UCSD-AML1 (cell line): ENCODE results near the gene SLC22A17.

ENCODE experiments used
- DNase-seq: peaks from one replicate; lab custom pipeline; 2025; ENCODE audit not compliant: unreplicated experiment; lab: John Stamatoyannopoulos, UW

Gene SLC22A17

DNA sequence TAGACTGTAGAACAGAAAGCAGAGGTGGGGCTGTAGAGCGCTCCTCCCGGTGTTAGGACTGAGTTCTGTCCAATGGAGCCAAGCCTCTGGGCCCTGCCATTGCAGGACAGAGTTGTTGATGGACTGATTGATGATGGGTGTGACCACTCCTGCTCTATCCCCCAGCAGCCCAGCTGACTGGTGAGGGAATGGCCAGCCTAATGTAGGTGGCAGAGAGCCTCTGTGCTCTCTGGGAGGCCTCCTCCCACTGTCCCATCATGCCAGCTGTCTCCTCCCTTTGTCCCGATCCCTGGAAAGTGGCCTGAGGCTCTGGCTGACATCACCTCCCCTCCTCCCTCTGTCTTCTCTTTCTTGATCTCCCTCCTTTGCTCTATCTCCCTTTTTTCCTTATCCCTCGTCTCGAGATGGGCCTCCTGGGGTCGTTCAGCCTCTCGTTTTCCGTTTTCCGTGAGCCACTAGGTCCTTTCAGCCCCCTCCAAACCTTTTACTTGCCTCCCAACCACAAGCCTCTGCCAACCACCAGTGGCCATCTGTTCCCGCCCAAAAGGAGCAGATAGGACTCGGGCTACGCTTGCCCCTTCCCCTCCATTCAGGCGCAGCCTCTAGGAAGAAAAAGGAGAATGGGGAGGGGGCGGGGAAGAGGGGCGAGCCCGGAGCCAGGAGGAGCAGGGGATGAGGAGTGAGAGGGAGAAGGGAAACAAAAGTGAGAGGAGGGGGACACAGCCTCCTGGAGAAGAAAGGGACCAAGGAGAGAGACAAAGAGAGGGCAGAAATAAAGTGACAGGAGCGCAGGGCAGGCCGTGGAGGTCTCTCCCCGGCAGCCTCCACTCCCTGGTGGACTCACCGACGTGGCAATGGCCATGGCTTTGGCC, 11.7 kb upstream of the SLC22A17 start:
- no peak for DNase-seq

GRCh38 chr14:23362200-23362599, 9.5 kb upstream of the SLC22A17 start:
- DNase-seq: no peak

DNA sequence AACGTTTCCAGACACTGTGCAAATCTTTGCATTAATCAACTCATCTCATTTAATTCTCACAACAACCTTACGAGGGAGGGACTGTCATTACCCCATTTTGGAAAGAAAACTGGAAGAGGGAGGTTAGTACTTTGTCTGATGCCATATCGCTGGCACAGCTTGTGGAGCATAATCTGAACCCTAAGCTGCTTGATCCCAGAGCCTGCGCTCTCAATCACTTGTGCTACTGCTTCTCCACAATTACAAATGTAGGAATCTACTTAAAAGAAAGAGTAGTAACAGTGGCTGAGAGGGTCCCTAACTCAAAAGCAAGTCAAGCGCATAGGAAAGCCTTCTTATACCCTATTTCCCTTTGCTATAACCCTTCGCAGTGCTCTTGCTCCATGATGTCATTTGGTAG, 9.1 kb upstream of the SLC22A17 start:
- DNase-seq: no peak

- DNase-seq: no peak
Observed at GRCh38 chr14:23361320-23361719, 8.6 kb upstream of the SLC22A17 start.

- DNase-seq: no peak
Observed at GRCh38 chr14:23360496-23360895, 7.8 kb upstream of the SLC22A17 start.

- DNase-seq: no peak
Observed at GRCh38 chr14:23359722-23360447, 7.2 kb upstream of the SLC22A17 start.

- DNase-seq: no peak
Observed at GRCh38 chr14:23359167-23359626, 6.5 kb upstream of the SLC22A17 start.

- no peak for DNase-seq
Observed at GRCh38 chr14:23358553-23359166, 6.0 kb upstream of the SLC22A17 start.

DNA sequence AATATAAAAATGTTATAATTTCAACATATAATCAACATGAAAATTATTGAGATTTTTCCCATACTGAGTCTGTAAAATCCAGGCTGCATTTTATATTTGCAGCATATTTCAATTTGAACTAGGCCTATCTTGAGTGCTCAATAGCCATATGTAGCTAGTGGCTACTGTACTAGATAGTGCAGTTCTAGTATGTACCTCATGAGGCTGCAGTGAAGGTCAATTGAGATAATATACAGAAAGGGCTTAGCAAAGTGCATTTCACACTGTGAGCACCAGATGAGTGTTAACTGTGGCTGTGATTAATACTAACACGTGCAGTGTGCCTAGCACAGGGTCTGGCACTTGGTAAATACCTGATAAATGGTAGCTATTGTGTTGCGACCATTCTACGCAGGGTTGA, 5.4 kb upstream of the SLC22A17 start:
- no peak for DNase-seq

DNA sequence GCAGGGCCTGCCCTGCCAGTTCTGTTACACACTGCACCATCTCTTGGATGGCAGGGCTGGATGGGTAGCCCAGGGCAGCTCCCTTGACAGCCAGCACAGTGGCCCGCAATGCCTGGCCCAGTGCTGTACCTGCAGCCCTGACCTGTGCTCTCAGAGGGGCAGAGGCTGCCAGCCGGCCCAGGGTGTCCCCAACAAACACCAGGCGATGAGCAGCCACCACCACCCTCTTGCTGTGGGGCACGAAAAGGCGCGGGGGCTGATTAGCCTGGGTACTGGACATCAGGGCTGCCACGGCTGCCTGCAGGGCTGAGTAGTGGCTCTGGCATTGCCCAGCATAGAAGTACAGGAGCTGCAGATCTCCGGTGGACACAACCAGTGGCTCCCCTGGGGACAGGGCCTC, 4.6 kb upstream of the SLC22A17 start:
- DNase-seq: no peak

GRCh38 chr14:23356662-23357061, 4.0 kb upstream of the SLC22A17 start:
- no peak for DNase-seq

DNA sequence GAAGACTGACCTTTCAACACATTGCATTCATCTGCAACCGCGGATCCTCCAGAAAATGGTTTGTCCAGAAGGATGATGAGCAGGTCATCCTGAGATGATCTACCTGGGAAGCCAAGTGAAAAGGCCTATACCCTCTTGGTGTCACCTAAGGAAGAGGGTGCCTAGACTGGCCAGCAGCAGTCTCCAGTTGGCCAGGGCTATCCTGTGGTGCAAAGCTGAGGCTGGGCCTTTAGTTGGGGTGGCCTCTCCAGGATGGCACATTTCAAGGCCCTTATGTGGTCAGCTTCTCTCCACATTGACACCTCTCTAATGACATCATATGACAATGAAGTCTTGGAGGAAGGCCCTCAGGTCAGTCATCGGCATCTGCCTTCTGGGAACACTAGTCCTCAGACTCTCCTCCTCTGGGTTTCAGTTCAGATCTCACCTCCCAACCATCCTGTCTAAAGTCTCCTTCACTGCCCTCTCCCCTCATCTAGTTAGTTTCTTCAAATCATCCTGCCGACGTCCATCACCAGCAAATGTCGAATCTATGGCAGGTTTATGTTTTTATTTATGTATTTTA, 3.3 kb upstream of the SLC22A17 start:
- no peak for DNase-seq

- no peak for DNase-seq
Observed at GRCh38 chr14:23354990-23355389, 2.3 kb upstream of the SLC22A17 start.

DNA sequence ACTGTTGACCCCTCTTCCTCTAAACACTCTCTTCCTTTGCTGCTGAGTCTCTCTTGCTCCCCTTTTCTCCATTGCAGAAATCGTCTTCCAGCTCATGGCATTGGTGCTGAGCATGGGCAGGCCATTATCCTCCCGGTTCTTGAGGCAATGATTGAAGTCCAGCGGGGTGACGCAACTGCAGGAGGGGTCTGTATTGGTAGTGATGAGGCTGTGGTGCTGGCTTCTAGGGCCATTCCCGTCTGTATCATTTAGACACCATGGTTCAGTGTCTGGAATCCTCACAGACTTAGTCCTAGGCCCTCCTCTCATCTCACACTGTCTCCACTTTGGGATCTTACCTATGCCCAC, 720 bp upstream of the SLC22A17 start:
- no peak for DNase-seq

DNA sequence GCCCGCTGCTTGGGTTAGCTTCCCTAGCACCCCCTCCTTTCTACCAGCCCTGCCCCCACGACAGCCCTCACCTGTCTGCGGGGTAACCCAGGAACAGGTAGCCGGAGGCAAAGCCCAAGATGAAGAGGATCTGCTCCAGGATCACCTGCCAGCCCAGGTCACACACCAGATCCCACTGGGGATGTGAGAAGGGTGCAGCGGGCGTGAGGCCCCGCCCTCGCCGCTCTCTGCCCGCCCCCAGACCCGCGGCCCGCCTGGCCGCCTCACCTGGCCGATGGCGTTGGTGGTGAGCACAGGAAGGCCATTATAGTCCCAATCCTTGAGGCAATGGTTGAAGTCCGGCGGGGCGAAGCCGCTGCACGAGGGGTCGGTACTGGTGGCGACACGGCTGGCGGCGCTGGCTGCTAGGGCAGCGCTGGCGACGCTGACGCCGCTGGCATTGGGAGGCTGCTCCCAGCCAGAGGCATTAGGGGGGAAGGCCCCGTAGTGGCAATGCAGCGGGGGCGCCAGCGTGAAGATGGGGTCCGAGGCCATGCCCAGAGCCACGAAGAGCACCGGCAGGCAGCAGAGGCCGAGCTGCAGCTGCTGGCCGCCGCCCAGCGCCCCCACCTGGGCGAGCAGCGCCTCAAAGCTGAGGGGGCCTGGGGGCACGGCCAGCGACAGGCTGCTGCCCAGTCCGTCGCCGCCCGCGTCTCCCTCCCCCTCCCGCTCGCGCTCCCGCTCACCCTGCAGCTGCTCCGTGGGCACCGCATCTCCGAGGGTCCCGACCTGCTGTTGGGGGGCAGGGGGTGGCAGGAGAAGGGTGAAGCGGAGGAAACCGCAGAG, 794 bp downstream of the SLC22A17 start:
- DNase-seq: no peak

DNA sequence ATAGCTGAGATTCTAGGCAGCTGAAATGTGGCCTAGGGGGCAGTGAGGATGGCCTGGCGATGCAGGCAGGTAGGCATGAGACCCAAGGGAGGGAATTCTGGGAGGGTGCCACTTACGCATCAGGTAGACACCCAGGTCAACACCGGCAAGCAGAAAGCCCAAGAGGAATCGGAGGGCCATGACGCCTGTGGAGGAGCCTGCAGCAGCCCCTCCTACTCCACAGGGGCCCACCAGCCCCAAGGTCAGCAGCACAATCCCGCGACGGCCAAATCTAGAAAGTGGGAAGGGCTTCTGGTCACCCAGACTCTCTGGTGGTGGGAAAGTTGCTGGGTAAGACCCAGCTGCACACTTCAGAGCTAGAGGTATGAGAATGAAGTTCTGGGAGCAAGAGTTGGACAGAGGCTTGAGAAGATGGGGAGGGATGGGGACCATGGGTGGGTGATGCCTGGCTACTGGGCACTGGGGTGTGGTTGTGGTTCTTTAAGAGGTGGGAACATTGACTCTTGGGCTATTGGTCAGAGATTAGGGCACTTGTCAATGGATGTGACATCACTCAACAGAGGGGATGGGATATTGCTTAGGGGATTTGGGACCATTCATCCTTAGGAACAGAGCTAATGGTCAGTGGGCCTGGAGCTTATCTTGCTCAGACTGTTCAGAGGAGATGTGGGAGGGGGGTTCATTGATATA, 3.4 kb downstream of the SLC22A17 start:
- DNase-seq: no peak

DNA sequence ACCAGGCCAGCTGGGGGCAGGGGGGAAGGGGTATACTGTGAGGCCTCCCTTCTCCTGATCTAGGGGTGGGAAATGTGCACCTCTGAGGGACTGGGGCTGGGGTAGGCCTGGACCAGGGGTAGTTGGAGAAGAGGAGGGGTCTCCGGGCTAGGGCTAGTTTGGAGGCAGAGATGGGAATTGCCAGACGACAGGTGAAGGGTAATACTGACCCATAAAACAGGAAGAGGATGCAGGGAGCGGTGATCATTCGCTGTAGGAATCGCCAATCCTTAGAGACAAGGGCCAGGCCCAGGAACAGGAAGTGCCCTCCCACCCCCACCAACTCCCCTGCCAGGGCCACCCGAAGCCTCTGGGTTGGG, 4.4 kb downstream of the SLC22A17 start:
- no peak for DNase-seq

GRCh38 chr14:23347406-23348296, 5.0 kb downstream of the SLC22A17 start:
- no peak for DNase-seq

DNA sequence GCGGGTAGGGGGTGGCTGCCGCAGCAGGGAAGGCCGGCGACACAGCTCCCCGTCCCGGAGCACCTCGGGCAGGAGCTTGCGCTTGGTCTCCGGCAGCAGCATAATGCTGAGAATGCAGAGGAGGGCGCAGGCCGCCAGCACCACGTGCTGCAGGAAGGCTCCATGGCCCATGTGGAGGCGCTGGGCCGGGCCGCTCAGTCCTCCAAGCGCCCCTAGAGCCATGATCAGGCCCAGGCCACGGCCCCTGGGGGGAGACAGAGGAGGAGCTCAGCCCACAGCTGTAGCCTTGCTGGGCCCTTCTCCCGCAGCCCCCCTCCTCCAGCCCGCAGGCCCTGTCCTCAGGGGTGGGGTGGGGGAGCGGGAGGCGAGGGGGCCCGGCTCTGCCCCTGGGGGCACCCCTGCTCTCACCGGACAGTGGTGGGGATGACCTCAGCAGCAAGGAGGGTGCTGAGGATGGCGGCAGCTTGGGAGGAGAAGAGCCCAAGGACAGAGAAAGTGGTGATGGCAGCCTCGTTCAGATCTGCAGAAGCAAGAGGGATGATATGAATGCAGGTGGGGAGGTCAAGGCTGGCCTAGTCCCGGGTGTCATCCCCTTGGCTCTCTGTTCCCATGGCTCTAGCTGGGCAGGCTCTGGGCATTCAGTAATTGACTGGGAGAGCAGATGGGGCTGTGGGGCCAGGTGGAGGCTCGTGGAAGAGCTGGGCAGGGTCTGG, 5.8 kb downstream of the SLC22A17 start:
- no peak for DNase-seq
